GM12873 (cell line): ENCODE data around the gene TMIE.

Source experiments
- CTCF ChIP-seq: IDR thresholded peaks from 2 replicates; pipeline ENCODE4 v1.5.1; 2012; ENCODE audit warnings: low read depth, mild to moderate bottlenecking, moderate library complexity, low read length, control low read depth; ENCODE audit not compliant: insufficient read depth; ENCODE audit errors: missing control alignments

TMIE gene

GRCh38 chr3:46675843-46676567 is 25.2 kb upstream of the TMIE start:
- no peak for TF ChIP-seq CTCF

DNA sequence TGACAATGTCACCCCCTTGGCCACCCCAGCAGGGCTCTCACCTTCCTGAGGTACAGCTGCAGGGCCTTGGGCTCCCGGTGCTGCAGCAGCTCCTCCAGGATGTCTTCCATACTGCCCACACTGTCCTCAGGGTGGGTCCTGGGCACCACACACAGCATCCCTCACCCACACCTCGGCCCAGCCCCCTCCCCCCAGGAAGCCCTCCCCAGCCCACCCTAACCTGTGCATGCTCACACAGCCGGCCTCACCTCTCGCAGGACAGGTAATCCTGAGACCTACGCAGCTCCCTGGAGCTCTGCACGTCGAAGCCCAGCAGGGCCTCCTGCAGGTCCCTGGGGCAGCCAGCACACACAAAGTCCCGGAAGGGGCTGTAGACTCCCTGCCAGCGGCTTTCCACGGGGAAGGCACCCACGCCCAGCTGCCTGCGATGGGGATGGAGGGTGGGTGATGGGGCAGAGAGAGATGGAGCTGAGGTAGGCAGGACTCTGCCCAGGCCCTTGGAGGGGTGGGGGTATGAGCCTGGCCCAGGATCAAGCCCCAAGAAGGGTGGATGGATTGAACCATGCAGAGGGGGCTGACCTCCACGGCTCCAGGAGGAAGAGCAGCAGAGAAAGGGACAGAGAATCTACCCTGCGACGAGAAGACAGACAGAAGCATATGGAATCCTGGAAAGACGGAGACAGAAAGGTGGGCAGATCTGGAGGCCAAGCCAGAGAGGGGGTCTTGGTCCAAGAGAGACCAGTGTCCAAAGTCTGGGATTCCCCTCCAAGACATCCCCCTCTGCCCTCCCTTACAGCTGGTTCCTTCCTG is 24.4 kb upstream of the TMIE start:
- no peak for TF ChIP-seq CTCF

DNA sequence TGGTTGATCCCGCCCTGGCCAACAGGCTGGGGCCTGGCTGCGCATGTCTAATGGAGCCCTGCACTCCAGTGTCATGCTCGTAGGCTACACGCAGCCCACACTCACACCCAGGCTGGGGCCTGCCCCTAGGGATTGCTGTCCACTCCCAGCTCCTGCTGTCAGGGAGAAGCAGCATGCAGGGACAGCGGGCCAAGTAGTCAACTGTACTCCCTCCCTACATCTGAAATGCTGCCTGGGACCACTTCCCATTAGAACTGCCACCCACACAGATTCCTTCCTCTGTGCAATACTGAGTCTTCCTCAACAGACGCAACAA is 23.8 kb upstream of the TMIE start:
- no peak for TF ChIP-seq CTCF

GRCh38 chr3:46678280-46678679 is 22.9 kb upstream of the TMIE start:
- no peak for TF ChIP-seq CTCF

DNA sequence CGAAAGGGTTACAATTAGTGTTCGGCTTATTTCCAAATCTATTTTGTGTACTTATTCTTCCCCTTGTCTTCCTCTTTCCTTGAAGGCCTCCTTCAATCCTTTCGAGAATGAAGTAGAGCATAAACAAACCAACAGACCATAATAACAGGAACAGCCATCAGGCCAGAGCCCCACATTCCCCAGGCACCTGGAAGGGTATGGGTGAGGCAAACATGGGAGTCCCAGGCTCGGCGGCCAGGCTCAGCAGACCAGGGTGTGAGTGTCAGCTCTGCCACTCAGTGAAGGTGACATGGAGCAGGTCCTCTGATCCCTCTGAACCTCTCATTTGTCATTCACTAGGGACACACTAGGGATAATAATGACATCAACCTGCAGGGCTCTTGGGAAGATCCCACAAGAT is 21.5 kb upstream of the TMIE start:
- TF ChIP-seq CTCF: no peak

DNA sequence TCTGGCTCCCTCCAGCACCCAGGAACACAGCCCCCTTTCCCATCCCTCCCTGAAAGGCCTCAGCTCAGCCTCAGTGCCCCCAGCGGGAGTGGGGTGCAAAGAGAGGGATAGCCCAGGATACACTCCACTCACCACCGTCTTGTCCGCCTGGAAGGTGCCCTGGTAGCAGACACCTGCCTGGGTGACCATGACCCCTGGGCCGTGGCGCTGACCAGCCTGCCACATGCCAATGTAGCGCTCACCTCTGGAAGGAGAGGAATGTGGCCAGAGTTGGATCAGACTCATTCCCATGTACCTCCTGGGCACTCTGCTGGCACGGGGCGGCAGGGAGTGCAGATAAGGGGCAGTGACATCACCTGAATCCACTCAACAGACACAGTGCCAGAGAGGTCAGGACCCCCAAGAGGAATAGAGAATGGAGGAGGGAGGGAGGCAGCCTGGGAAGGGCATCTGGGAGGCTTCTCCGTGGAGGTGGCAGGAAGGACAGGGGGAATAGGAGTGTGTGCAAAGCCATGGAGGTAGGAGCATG is 20.8 kb upstream of the TMIE start:
- no peak for TF ChIP-seq CTCF

DNA sequence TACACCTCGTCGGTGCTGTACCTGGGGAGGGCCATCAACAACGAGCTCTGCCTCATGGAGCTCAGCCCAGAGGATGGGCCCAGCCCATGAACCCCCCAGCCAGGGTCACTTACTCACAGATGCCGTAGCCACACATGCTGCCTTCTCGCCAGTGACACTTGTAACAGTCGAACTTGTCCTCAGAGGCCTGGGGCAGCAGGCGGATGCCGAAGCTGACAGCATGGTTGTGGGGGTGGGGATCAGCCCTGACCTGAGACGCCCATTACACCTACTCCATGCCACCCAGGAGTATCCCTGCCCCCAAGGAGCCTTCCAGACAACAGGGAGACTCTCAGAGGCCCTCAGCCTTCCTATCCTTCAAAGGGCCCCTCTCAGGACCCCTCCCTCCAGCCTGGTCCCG is 19.8 kb upstream of the TMIE start:
- TF ChIP-seq CTCF: no peak
